Parathyroid adenoma (tissue), 2 donors: ENCODE measurements around the gene HNRNPR.

Experiments used
- H2AFZ ChIP-seq: fragments of 300-600 bp; sonication (generic); one replicate; pipeline ENCODE4 v1.7.0; 2017; ENCODE audit warnings: antibody characterized with exemption, mild to moderate bottlenecking
- H3K27ac ChIP-seq: fragments of 300-600 bp; sonication (generic); one replicate; pipeline ENCODE4 v1.7.0; 2017
- H3K27me3 ChIP-seq: fragments of 300-600 bp; sonication (generic); one replicate; pipeline ENCODE4 v1.7.0; 2017; ENCODE audit warnings: low read length; ENCODE audit not compliant: control insufficient read depth, insufficient read depth
- H3K36me3 ChIP-seq: fragments of 300-600 bp; sonication (generic); one replicate; pipeline ENCODE4 v1.7.0; 2017; ENCODE audit warnings: low read length; ENCODE audit not compliant: control insufficient read depth, insufficient read depth
- H3K4me1 ChIP-seq: fragments of 300-600 bp; sonication (generic); one replicate; pipeline ENCODE4 v1.7.0; 2017; ENCODE audit warnings: control low read depth
- H3K4me2 ChIP-seq: fragments of 300-600 bp; sonication (generic); one replicate; pipeline ENCODE4 v1.7.0; 2017; ENCODE audit warnings: low read length
- H3K4me3 ChIP-seq: fragments of 300-600 bp; sonication (generic); one replicate; pipeline ENCODE4 v1.7.0; 2017; ENCODE audit warnings: low read depth, low read length
- H3K79me2 ChIP-seq: fragments of 300-600 bp; sonication (generic); one replicate; pipeline ENCODE4 v1.7.0; 2017; ENCODE audit warnings: control low read depth
- H3K9ac ChIP-seq: fragments of 300-600 bp; sonication (generic); one replicate; pipeline ENCODE4 v1.7.0; 2017; ENCODE audit warnings: mild to moderate bottlenecking
- H3K9me3 ChIP-seq: fragments of 300-600 bp; sonication (generic); one replicate; pipeline ENCODE4 v1.7.0; 2017; ENCODE audit warnings: low read length; ENCODE audit not compliant: control insufficient read depth
- CTCF ChIP-seq: fragments of 300-600 bp; sonication (generic); IDR thresholded peaks from one replicate; pipeline ENCODE4 v1.7.0; 2017; ENCODE audit warnings: antibody characterized with exemption, mild to moderate bottlenecking
- donor health status: primary hyperparathyroidism.

Gene HNRNPR

GRCh38 chr1:23371987-23372880 lies 28.1 kb upstream of the HNRNPR start:
- Histone ChIP-seq H3K36me3 (no peaks in the 10 kb centered on the region), H3K9me3 (no peaks in the 10 kb centered on the region), H2AFZ (no peak overlapping the region), H3K27ac (no peak overlapping the region), H3K9ac (no peak overlapping the region), H3K4me2 (no peak overlapping the region), H3K27me3 (no peaks in the 10 kb centered on the region), H3K79me2 (no peaks in the 10 kb centered on the region), H3K4me1 (peaks cover 7% of the 10 kb centered on the region), H3K4me3 (no peak overlapping the region)
- no peak for TF ChIP-seq CTCF

GRCh38 chr1:23370709-23371584 lies 26.9 kb upstream of the HNRNPR start:
- Histone ChIP-seq H3K79me2 (no peaks in the 10 kb centered on the region), H2AFZ (no peak overlapping the region), H3K4me3 (no peak overlapping the region), H3K4me1 (peaks cover 7% of the 10 kb centered on the region), H3K27ac (peak overlapping the region; percentile 95), H3K36me3 (no peaks in the 10 kb centered on the region), H3K4me2 (peak overlapping the region; percentile 99), H3K27me3 (no peaks in the 10 kb centered on the region), H3K9me3 (no peaks in the 10 kb centered on the region), H3K9ac (no peak overlapping the region)
- no peak for TF ChIP-seq CTCF

- H3K9ac ChIP-seq, result no peak overlapping the region
- H3K4me1 ChIP-seq, result peaks cover 7% of the 10 kb centered on the region
- H3K36me3 ChIP-seq, result no peaks in the 10 kb centered on the region
- peak overlapping the region; percentile 99 for H3K4me3 ChIP-seq
- H3K79me2 ChIP-seq, result no peaks in the 10 kb centered on the region
- no peak for TF ChIP-seq CTCF
- H3K9me3 ChIP-seq, result no peaks in the 10 kb centered on the region
- H2AFZ ChIP-seq, result no peak overlapping the region
- H3K27ac ChIP-seq, result peak overlapping the region; percentile 95
- H3K4me2 ChIP-seq, result peak overlapping the region; percentile 99
- no peaks in the 10 kb centered on the region for H3K27me3 ChIP-seq
These were observed 26.2 kb upstream of the HNRNPR start for GRCh38 chr1:23370330-23370708.

- H2AFZ ChIP-seq, result peak within 1 kb of the TSS; percentile 98
- no peak for TF ChIP-seq CTCF
- H3K79me2 ChIP-seq, result no peaks in the 10 kb centered on the region
- no peaks in the 10 kb centered on the region for H3K27me3 ChIP-seq
- peak within 1 kb of the TSS; percentile 99 for H3K4me2 ChIP-seq
- H3K9ac ChIP-seq, result peak within 1 kb of the TSS; percentile 32
- H3K27ac ChIP-seq, result peak within 1 kb of the TSS; percentile 95
- H3K9me3 ChIP-seq, result no peaks in the 10 kb centered on the region
- no peaks in the 10 kb centered on the region for H3K36me3 ChIP-seq
- peak within 1 kb of the TSS; percentile 99 for H3K4me3 ChIP-seq
- peaks cover 7% of the 10 kb centered on the region for H3K4me1 ChIP-seq
These were observed 25.4 kb upstream of the HNRNPR start, which contains the start of gene ZNF436 for GRCh38 chr1:23369335-23370013. Gene ZNF436, minus strand, starts transcription at chr1:23369836. Its CDS starts 1,831 bp downstream, at chr1:23368005.
